Sigmoid colon (tissue), 7 donors: ENCODE measurements around the gene BMERB1. TPM values are rescaled to one million over a fixed set of nuclear protein-coding genes. Genes with fewer than 3 reads are reported as not detected.
"Not testable (repeated sequence)": the region's sequence is repeated elsewhere in the genome, so short reads cannot be mapped to it uniquely, and the experiment has no call there.

ENCODE experiments used
- DNase-seq: peaks from one replicate; pipeline ENCODE4 v3.0.0-alpha.2; 2019
- H3K27ac ChIP-seq, 4 donors: fragments of 200-600 bp; sonication (generic); one replicate each; pipeline ENCODE4 v1.5.1; 2016 to 2019; ENCODE audit warnings: mild to moderate bottlenecking in 1 of 4
- H3K27me3 ChIP-seq, 3 donors: fragments of 200-600 bp; sonication (generic); one replicate each; pipeline ENCODE4 v1.5.1; 2019; ENCODE audit warnings: mild to moderate bottlenecking in 1 of 3
- H3K36me3 ChIP-seq, 4 donors: fragments of 200-600 bp; sonication (generic); one replicate each; pipeline ENCODE4 v1.5.1; 2016 to 2019
- H3K4me1 ChIP-seq, 4 donors: fragments of 200-600 bp; sonication (generic); one replicate each; pipeline ENCODE4 v1.5.1; 2017 to 2019
- H3K4me3 ChIP-seq, 4 donors: fragments of 200-600 bp; sonication (generic); one replicate each; pipeline ENCODE4 v1.5.1; 2017 to 2019; ENCODE audit warnings: mild to moderate bottlenecking in 2 of 4, moderate library complexity in 1 of 4
- H3K9me3 ChIP-seq, 4 donors: fragments of 200-600 bp in 3 of 4; sonication (generic) in 3 of 4; one replicate each; pipeline versions ENCODE4 v1.5.1 to v1.6.1; 2013 to 2019
- EP300 ChIP-seq, 4 donors: sonication (generic); formaldehyde crosslinking; IDR thresholded peaks; one replicate each; pipeline ENCODE4 v1.6.1; 2017; ENCODE audit warnings: antibody characterized with exemption in 4 of 4
- POLR2A ChIP-seq, 2 donors: fragments of 450-650 bp; IDR thresholded peaks; one replicate each; pipeline ENCODE4 v1.6.1; 2016; ENCODE audit warnings: antibody characterized with exemption in 2 of 2, mild to moderate bottlenecking in 2 of 2, moderate library complexity in 2 of 2
- POLR2AphosphoS5 ChIP-seq, 4 donors: sonication (generic); formaldehyde crosslinking; IDR thresholded peaks; one replicate each; pipeline ENCODE4 v1.6.1; 2017; ENCODE audit warnings: antibody characterized with exemption in 4 of 4
- WGBS, 2 donors: extraction: QIAGEN DNeasy Blood & Tissue Kit; methylation state at CpG; one replicate each; pipeline ENCODE4 v1.1.7; 2013; 5-methylcytosine and 5-hydroxymethylcytosine counted together
- intact Hi-C: fragments of 100-400 bp; cut with DNase I; formaldehyde crosslinking; loops from one replicate; pipeline ENCODE4 v1.15.1; 2023
- polyA plus RNA-seq, 3 donors: library from polyadenylated mRNA; stranded (reverse); fragments of 200-250 nt; gene quantifications; one replicate each; pipeline ENCODE4 v1.2.3, GENCODE V29; 2013
- total RNA-seq, 4 donors: library from RNA; depleted of rRNA; stranded (reverse); fragments of >200 nt; gene quantifications; one replicate each; pipeline ENCODE4 v1.1.0, GENCODE V29; 2016
- TF ChIP-seq, protein P1 (sequence below), 4 experiments: fragments of 450-650 bp in 3 of 4; fragments of 200-600 bp in 1 of 4; IDR thresholded peaks; one replicate each; pipeline ENCODE4 v1.5.1; 2016 to 2019; ENCODE audit warnings: antibody characterized with exemption in 4 of 4, mild to moderate bottlenecking in 3 of 4, moderate library complexity in 2 of 4
- donor health status: healthy with polysubstance abuse.
- donor health status: Bipolar disorder and iron deficiency.
- donor health status: healthy.

BMERB1 gene
- total and polyA plus RNA-seq, 7 donors: 3.7 to 112 (median 63.4) TPM

DNA sequence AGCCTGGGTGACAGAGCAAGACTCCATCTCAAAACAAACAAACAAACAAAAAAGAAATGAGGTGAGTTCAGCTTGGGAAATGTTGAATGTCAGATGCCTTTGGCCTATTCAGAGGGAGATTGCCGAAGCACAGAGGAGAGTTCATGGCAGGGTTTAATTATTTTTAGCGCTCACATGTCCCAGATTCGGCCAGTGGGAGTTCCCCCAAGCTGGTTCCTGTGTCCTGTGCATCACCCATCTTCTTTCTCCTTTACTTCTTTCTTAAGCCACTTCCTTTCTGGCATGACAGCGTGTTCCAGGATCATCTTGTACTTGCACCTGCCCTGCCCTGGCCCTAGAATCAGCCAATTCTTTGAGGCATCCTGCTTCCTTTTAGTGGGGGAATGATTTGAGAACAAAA lies 29.6 kb upstream of the BMERB1 start:
- peaks cover 0 to 28% (median 2%) of the 10 kb centered on the region in 4 donors for H3K36me3 ChIP-seq
- TF ChIP-seq EP300 (IDR thresholded peaks at IDR 0.05): peak in 1 of 4 donors; percentile 67
- no peak for TF ChIP-seq POLR2A (IDR thresholded peaks at IDR 0.05)
- TF ChIP-seq, protein P1, sequence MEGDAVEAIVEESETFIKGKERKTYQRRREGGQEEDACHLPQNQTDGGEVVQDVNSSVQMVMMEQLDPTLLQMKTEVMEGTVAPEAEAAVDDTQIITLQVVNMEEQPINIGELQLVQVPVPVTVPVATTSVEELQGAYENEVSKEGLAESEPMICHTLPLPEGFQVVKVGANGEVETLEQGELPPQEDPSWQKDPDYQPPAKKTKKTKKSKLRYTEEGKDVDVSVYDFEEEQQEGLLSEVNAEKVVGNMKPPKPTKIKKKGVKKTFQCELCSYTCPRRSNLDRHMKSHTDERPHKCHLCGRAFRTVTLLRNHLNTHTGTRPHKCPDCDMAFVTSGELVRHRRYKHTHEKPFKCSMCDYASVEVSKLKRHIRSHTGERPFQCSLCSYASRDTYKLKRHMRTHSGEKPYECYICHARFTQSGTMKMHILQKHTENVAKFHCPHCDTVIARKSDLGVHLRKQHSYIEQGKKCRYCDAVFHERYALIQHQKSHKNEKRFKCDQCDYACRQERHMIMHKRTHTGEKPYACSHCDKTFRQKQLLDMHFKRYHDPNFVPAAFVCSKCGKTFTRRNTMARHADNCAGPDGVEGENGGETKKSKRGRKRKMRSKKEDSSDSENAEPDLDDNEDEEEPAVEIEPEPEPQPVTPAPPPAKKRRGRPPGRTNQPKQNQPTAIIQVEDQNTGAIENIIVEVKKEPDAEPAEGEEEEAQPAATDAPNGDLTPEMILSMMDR (IDR thresholded peaks at IDR 0.05): no peak
- peak in 1 of 4 donors; percentile 48 for TF ChIP-seq POLR2AphosphoS5 (IDR thresholded peaks at IDR 0.05)
- intact Hi-C loops: no loop called here
- no peaks in the 10 kb centered on the region for H3K4me1 ChIP-seq
- no peaks in the 10 kb centered on the region for H3K9me3 ChIP-seq
- H3K4me3 ChIP-seq: no peak overlapping the region
- peak overlapping the region in 1 of 4 donors; percentile 49 for H3K27ac ChIP-seq
- no peaks in the 10 kb centered on the region for H3K27me3 ChIP-seq
- WGBS, 2 donors: 60 to 76% methylated on average over 4 of the region's 4 CpGs
- no peak for DNase-seq

DNA sequence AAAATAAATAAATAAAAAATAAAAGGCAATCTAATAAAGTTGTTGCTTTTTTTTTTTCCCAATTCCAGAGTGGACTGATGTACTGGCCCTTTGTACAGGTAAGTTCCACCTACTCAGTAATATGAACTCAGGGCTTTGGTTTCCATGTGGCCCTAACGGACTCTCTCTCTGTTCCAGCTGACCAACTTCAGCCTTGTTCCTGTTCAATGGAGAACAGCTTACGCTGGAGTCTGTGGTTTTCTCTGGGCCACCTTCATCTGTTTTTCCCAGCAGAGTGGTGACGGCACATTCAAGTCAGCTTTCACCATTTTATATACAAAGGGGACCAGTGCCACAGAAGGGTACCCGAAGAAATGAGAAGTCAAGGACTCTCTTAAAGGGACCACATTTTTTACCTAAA lies 26.6 kb upstream of the BMERB1 start:
- 78 to 89% methylated on average over 4 of the region's 4 CpGs for WGBS, 2 donors
- intact Hi-C loops, H3K9me3 ChIP-seq, H3K4me3 ChIP-seq, DNase-seq, H3K27me3 ChIP-seq, H3K27ac ChIP-seq, H3K4me1 ChIP-seq, H3K36me3 ChIP-seq: not testable (repeated sequence)

DNA sequence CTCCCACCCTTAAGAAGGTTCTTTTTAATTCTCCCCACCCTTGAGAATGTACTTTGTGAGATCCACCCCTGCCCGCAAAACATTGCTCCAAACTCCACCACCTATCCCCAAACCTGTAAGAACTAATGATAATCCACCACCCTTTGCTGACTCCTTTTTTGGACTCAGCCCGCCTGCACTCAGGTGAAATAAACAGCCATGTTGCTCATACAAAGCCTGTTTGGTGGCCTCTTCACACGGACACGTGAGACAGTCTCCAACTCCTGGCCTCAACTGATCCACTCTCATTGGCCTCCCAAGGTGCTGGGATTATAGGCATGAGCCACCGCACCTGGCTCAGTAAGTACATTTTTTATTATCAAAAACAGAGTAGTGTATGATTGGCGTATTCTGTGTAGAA lies 24.9 kb upstream of the BMERB1 start:
- H3K4me3 ChIP-seq, DNase-seq, H3K9me3 ChIP-seq, H3K4me1 ChIP-seq, H3K27me3 ChIP-seq, H3K27ac ChIP-seq, H3K36me3 ChIP-seq, intact Hi-C loops: not testable (repeated sequence)
- 95 to 97% methylated on average over 6 of the region's 6 CpGs for WGBS, 2 donors

DNA sequence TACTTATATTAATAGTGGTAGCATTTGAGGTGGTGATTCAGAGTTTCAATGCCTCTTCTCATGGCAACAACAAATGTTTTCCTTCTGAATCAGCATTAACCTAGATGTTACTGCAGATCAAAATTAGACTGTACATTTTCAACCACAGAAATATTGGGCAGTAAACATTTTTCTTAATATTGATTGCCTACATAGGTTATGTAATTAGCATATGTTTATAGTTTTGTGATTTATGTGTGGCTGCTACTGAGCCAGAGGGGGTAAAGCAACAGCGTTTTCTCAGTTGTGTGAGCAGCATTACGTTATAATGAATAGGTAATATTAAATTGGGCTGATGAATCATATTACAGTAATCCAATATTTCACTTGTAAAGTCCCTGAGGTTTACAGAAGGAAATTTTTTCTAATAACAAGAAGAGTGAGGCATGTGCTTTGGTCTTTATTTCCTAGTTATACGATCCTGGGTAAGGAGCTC lies 18.8 kb upstream of the BMERB1 start:
- DNase-seq: no peak
- no peak overlapping the region for H3K4me3 ChIP-seq
- WGBS, 2 donors: 67 to 73% methylated on average over 3 of the region's 3 CpGs
- H3K27ac ChIP-seq: no peak overlapping the region
- H3K4me1 ChIP-seq: peaks cover 0 to 7% (median 0%) of the 10 kb centered on the region in 4 donors
- intact Hi-C loops: no loop called here
- no peaks in the 10 kb centered on the region for H3K9me3 ChIP-seq
- H3K27me3 ChIP-seq: no peaks in the 10 kb centered on the region
- TF ChIP-seq, protein P1 (IDR thresholded peaks at IDR 0.05): no peak
- no peak for TF ChIP-seq EP300 (IDR thresholded peaks at IDR 0.05)
- no peak for TF ChIP-seq POLR2A (IDR thresholded peaks at IDR 0.05)
- TF ChIP-seq POLR2AphosphoS5 (IDR thresholded peaks at IDR 0.05): no peak
- H3K36me3 ChIP-seq: no peaks in the 10 kb centered on the region

DNA sequence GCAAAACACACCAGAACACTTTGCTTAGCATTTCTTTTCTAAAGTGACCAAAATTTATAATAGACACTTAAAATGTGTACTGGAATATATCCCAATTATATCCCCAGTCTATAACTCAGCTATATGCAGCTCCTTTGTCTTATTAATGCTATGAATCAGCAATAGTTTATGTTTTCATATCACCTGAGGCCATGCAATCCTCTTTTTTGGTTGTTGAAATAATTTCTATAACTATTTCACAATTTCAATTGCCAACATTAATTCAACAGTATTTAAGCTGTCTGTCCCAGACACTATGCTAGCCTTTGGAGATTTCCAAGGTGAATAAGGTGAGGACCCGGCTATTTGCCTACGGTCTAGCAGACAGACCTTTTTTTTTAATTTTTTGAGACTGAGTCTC lies 17.2 kb upstream of the BMERB1 start:
- H3K4me3 ChIP-seq: no peak overlapping the region
- no peaks in the 10 kb centered on the region for H3K36me3 ChIP-seq
- H3K27me3 ChIP-seq: no peaks in the 10 kb centered on the region
- no peak overlapping the region for H3K27ac ChIP-seq
- DNase-seq: no peak
- intact Hi-C loops: no loop called here
- 92 to 95% methylated on average over 2 of the region's 2 CpGs for WGBS, 2 donors
- H3K9me3 ChIP-seq: no peaks in the 10 kb centered on the region
- H3K4me1 ChIP-seq: peaks cover 0 to 7% (median 0%) of the 10 kb centered on the region in 4 donors
- TF ChIP-seq POLR2A (IDR thresholded peaks at IDR 0.05): no peak
- TF ChIP-seq POLR2AphosphoS5 (IDR thresholded peaks at IDR 0.05): no peak

DNA sequence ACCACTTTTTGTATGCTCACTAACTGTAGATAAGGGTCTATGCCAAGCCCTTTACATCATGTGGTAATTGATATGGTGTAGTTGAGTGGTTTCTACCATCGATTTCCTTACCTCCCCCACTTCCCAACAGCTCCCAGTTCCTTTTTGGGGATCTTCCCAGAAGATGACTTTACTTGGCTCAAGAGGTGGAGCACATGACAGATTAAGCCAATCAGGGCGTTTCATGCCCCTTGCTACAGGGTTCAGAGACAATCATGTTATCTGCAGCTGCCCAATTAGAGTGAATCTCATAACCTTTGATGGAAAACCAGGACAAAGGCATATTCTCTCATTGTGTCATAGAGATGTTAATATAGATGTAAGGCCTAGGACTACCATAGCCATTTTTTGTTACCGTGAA lies 16.2 kb upstream of the BMERB1 start:
- Histone ChIP-seq H3K4me3 (no peak overlapping the region), H3K9me3 (no peaks in the 10 kb centered on the region), H3K4me1 (peaks cover 0 to 7% (median 0%) of the 10 kb centered on the region in 4 donors), H3K27me3 (no peaks in the 10 kb centered on the region), H3K27ac (no peak overlapping the region), H3K36me3 (no peaks in the 10 kb centered on the region)
- intact Hi-C loops: no loop called here
- no peak for DNase-seq
- TF ChIP-seq POLR2AphosphoS5 (IDR thresholded peaks at IDR 0.05) (no peak), EP300 (IDR thresholded peaks at IDR 0.05) (no peak), POLR2A (IDR thresholded peaks at IDR 0.05) (no peak)
- TF ChIP-seq, protein P1 (IDR thresholded peaks at IDR 0.05): no peak
- 84 to 85% methylated on average over 3 of the region's 3 CpGs for WGBS, 2 donors

DNA sequence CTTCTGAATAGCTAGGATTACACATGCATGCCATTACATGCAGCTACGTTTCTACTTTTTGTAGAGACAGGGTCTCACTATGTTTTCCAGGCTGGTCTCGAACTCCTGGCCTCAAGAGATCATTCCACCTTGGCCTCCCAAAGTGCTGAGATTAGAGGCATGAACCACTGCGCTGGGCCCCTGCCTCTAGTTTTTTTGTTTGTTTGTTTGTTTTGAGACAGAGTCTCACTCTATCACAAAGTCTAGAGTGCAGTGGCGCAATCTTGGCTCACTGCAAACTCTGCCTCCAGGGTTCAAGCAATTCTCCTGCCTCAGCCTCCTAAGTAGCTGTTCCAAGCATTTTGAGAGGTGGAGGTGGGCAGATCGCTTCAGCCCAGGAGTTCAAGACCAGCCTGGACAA lies 12.7 kb upstream of the BMERB1 start:
- DNase-seq, H3K27me3 ChIP-seq, H3K4me1 ChIP-seq, H3K36me3 ChIP-seq, H3K4me3 ChIP-seq, intact Hi-C loops, H3K27ac ChIP-seq, H3K9me3 ChIP-seq: not testable (repeated sequence)
- 92% methylated on average over 5 of the region's 5 CpGs for WGBS, 2 donors
